Measurements from ENCODE around the gene LGALS7B. TPM values are rescaled to one million over a fixed set of nuclear protein-coding genes. Genes with fewer than 3 reads are reported as not detected.
A peak's percentile ranks its signal among the peaks of the same experiment; 100 is the strongest.

Gene LGALS7B
- total and polyA plus RNA-seq, 2 of the 8 experiments (the other 6 are each of a cell fraction or from before 2014, with no cell fraction given): 3.6 TPM; not detected in 1

- no peak overlapping the region for H4K8ac ChIP-seq (ENCODE audit: extremely low read depth, insufficient read depth, low read length)
- TF ChIP-seq BCL11A (IDR thresholded peaks at IDR 0.05; ENCODE audit: low read depth in 2 of 2, low read length in 2 of 2) (no peak), MAFK (IDR thresholded peaks at IDR 0.05; ENCODE audit: low read depth, low read length) (no peak), RFX5 (IDR thresholded peaks at IDR 0.05; ENCODE audit: borderline replicate concordance, low read depth, low read length) (no peak), CTCF (IDR thresholded peaks at IDR 0.05; ENCODE audit: control extremely low read depth in 1 of 3, insufficient read depth in 1 of 3, low read depth in 1 of 3, low read length in 3 of 3) (no peak), E2F6 (IDR thresholded peaks at IDR 0.05) (no peak), SUZ12 (IDR thresholded peaks at IDR 0.05; ENCODE audit: low read length) (no peak), CBX5 (IDR thresholded peaks at IDR 0.05; ENCODE audit: low read depth, low read length) (no peak), SIX5 (IDR thresholded peaks at IDR 0.05; ENCODE audit: low read depth, low read length) (no peak), BRCA1 (IDR thresholded peaks at IDR 0.05; ENCODE audit: low read depth, low read length) (no peak), ZNF274 (IDR thresholded peaks at IDR 0.05; ENCODE audit: borderline replicate concordance, extremely low read depth, low read length) (no peak)
Observed at GRCh38 chr19:38785187-38785699, 3.8 kb upstream of the LGALS7B start.

More at GRCh38 chr19:38785187-38785699, 3.8 kb upstream of the LGALS7B start:
- Histone ChIP-seq H2AFZ (ENCODE audit: low read length) (no peak overlapping the region), H2AK5ac (ENCODE audit: low read depth, low read length) (no peak overlapping the region), H3K9ac (replicated peaks in 1 of 4; ENCODE audit: extremely low read depth in 1 of 4, low read depth in 3 of 4, low read length in 3 of 4) (no peak overlapping the region), H3K23me2 (ENCODE audit: low read depth, low read length) (no peaks in the 10 kb centered on the region), H3K79me1 (ENCODE audit: low read depth, low read length) (no peaks in the 10 kb centered on the region), H3K4me3 (ENCODE audit: extremely low read depth in 1 of 4, insufficient read depth in 2 of 4, low read depth in 3 of 4, low read length in 4 of 4) (no peak overlapping the region), H4K91ac (replicated peaks; ENCODE audit: insufficient read length, low read length) (no peak overlapping the region), H3K56ac (replicated peaks; ENCODE audit: insufficient read length, low read depth, low read length) (no peak overlapping the region), H4K20me1 (replicated peaks in 1 of 2; ENCODE audit: control insufficient read depth in 1 of 2, insufficient read depth in 2 of 2, low read length in 2 of 2) (no peaks in the 10 kb centered on the region), H3K27ac (ENCODE audit: low read depth, low read length) (no peak overlapping the region), H3K23ac (ENCODE audit: insufficient read length) (no peak overlapping the region), H2BK12ac (ENCODE audit: low read depth, low read length) (no peak overlapping the region), H3K14ac (ENCODE audit: insufficient read length) (no peak overlapping the region), H3K18ac (ENCODE audit: extremely low read depth, low read length) (no peak overlapping the region), H2BK20ac (ENCODE audit: low read length) (no peak overlapping the region), H3K36me3 (ENCODE audit: control insufficient read depth in 2 of 4, insufficient read depth in 4 of 4, low read length in 3 of 4) (no peaks in the 10 kb centered on the region), H3K4ac (replicated peaks; ENCODE audit: insufficient read length, low read depth, low read length) (no peak overlapping the region), H3K4me2 (ENCODE audit: insufficient read depth in 1 of 2, low read depth in 2 of 2, low read length in 2 of 2) (no peak overlapping the region), H4K5ac (ENCODE audit: insufficient read length, low read depth, low read length) (no peak overlapping the region), H2BK15ac (ENCODE audit: low read length) (0 out of 2 replicates have a peak overlapping the region, but pooled peaks have one; percentile 12), H2BK5ac (ENCODE audit: low read depth, low read length) (no peak overlapping the region), H3K79me2 (ENCODE audit: control insufficient read depth in 1 of 2, insufficient read depth in 2 of 2, low read length in 2 of 2) (no peaks in the 10 kb centered on the region), H3K9me3 (ENCODE audit: insufficient read depth in 2 of 2, low read depth in 1 of 2, low read length in 1 of 2) (no peaks in the 10 kb centered on the region), H3K4me1 (replicated peaks in 1 of 4; ENCODE audit: control insufficient read depth in 3 of 4, insufficient read depth in 4 of 4, low read length in 3 of 4) (no peaks in the 10 kb centered on the region; a peak in 1 of 7 replicates), H2BK120ac (replicated peaks; ENCODE audit: low read depth, low read length) (no peak overlapping the region), H3K27me3 (replicated peaks in 1 of 4; ENCODE audit: control insufficient read depth in 3 of 4, extremely low read depth in 1 of 4, insufficient read depth in 3 of 4, low read length in 3 of 4) (no peaks in the 10 kb centered on the region)
- CTCF ChIA-PET (ENCODE audit: partially characterized antibody): interaction anchor here (1.2 kb wide), 1 partner anchor 75 kb away, joined by 3 read pairs; no protein-coding TSS in a partner anchor
- DNase-seq (ENCODE audit: low read depth in 1 of 2, low spot score in 2 of 2): no peak
- no peak for FAIRE-seq
- POLR2A ChIA-PET (ENCODE audit: partially characterized antibody): interaction anchor here (0.7 kb wide), 1 partner anchor 34 kb away, joined by 3 read pairs; no protein-coding TSS in a partner anchor
- 95% methylated on average over 7 of the region's 7 CpGs; no CpG with 5 or more reads in 1 of the 2 experiments for WGBS, 2 experiments (ENCODE audit: extremely low coverage in 1 of 2, insufficient coverage in 1 of 2, insufficient read length in 1 of 2, insufficient replicate concordance in 2 of 2, low coverage in 1 of 2, low lambda C conversion rate in 2 of 2, missing lambda C conversion rate in 1 of 2)
